Fibroblast of pulmonary artery (primary cell): Measurements from ENCODE around the gene FOXI3.

Source experiments
- DNase-seq: peaks from one replicate; pipeline ENCODE4 v3.0.0-alpha.2; 2010; ENCODE audit warnings: low read depth
- H3K4me3 ChIP-seq: replicated peaks from 2 replicates; pipeline ENCODE4 v1.5.1; 2011; ENCODE audit warnings: low read depth, mild to moderate bottlenecking, control low read depth, low read length, moderate library complexity
- CTCF ChIP-seq: IDR thresholded peaks from 2 replicates; pipeline ENCODE4 v1.5.1; 2011; ENCODE audit warnings: mild to moderate bottlenecking, control low read depth, low read length, inconsistent platforms; ENCODE audit errors: missing control alignments

Gene FOXI3

GRCh38 chr2:88452980-88453582 lies 588 bp upstream of the FOXI3 start:
- peak; percentile 17 for DNase-seq
- no peak for TF ChIP-seq CTCF
- H3K4me3 ChIP-seq = no peak overlapping the region

- no peak overlapping the region for H3K4me3 ChIP-seq
- DNase-seq = no peak
- no peak for TF ChIP-seq CTCF
These were observed 505 bp downstream of the FOXI3 start for GRCh38 chr2:88451811-88452564.

GRCh38 chr2:88450925-88451810 lies 1.3 kb downstream of the FOXI3 start:
- no peak overlapping the region for H3K4me3 ChIP-seq
- no peak for TF ChIP-seq CTCF
- no peak for DNase-seq

DNA sequence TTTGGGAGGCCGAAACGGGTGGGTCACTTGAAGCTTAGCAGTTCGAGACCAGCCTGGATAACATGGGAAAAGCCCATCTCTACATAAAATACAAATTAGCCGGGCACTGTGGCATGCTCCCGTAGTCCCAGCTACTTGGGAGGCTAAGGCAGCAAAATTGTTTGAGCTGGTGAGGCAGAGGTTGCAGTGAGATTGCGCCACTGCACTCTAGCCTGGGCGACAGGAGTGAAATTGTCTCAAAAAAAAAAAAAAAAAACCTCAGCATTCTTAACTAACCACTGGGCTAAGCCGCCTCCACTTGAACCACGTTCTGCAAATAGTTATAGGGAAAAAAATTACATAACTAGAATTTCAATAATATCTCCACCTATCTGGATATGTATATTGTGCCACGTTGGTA lies 2.3 kb downstream of the FOXI3 start:
- DNase-seq = no peak
- no peak for TF ChIP-seq CTCF
- H3K4me3 ChIP-seq = no peak overlapping the region

- no peak for DNase-seq
- no peak for TF ChIP-seq CTCF
- H3K4me3 ChIP-seq = no peak overlapping the region
These were observed 4.2 kb downstream of the FOXI3 start for GRCh38 chr2:88448248-88448647.

DNA sequence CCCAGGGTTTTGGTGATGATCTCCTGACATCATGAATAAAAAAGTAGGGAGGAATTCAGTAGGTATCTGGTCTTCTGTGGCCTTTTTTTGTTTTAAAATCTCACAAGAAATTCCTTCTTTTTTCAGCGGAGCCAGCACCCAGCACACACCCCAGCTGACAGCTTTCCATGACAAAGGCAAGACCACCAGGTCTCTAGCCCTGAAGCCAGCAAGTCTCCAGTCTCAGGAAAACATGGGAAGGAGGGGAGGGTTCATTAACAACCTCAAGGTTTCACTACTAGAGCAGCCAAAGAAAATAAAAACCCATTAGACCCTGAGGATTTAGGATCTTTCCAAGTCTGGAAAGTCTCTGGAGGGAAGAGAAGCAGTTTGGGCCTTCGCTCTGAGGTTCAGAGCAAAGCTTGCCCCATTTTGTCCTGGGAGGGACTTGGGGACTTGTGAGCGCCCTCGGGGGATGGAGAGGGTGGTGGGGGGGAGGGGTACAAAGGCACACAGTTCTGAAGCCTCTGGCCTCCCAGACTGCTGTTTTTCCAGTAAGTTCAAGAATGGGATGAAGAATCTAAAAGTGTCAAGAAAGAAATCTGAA lies 9.0 kb downstream of the FOXI3 start:
- DNase-seq = no peak
- TF ChIP-seq CTCF = no peak

More for the DNA sequence above, 9.0 kb downstream of the FOXI3 start:
- H3K4me3 ChIP-seq = no peak overlapping the region
